Measurements from ENCODE around the gene SMAD7.

The SMAD7 gene, protein sequence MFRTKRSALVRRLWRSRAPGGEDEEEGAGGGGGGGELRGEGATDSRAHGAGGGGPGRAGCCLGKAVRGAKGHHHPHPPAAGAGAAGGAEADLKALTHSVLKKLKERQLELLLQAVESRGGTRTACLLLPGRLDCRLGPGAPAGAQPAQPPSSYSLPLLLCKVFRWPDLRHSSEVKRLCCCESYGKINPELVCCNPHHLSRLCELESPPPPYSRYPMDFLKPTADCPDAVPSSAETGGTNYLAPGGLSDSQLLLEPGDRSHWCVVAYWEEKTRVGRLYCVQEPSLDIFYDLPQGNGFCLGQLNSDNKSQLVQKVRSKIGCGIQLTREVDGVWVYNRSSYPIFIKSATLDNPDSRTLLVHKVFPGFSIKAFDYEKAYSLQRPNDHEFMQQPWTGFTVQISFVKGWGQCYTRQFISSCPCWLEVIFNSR

DNA sequence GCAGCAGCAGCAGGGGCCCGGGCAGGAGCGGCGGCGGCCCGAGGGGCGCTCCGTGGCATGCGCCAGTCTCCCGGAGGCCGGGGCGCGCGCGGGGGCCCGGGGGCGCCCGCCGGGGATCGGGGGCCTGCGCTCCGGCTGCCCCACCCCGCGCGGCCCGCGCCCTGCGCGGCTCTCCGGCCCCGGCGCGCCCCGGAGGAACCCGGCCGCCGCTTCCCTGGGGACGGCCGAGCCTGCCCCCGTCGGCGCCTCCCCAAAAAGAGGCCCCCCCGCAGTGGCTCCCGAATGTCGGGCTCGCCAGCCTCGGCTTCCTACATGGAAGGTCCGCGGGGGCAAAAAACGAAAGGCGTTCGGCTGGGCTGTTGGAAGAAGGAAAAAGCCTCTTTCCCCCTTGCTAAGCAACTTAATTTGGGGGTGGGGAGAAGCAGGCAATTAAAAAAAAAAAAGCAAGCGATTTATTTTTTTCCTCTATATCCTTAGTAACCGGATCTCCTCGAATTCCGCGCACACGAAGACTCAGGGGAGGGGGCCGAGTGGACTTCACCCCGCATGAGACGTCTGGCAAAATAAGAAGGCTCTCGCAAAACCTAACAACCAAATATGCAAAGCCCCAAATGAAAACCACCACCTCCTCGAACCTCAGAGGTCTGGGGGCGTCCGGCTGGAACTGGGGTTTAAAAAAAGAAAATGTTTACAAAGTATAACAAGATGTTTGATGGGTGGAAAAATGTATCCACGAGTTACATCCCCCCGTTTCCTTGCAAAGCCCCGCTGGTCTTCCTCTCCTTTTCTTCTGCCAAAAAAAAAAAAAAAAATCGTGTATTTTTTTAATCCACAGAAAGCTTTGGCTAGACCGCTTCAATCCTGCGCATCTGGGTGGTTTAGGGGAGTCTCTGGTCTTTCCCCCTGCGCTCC is at the start of gene SMAD7:
TSS of gene SMAD7 (minus strand) at position 430 of the 912 bp plus-strand sequence. CDS start 541 bp downstream, outside the sequence.
- Mint-ChIP-seq H3K9me3 (no peaks in the 10 kb centered on the region), H3K36me3 (peaks cover 7% of the 10 kb centered on the region), H3K27me3 (no peaks in the 10 kb centered on the region), H3K4me1 (peaks cover 46% of the 10 kb centered on the region), H3K27ac (peak within 1 kb of the TSS; percentile 92), H3K4me3 (peak within 1 kb of the TSS; percentile 96)

DNA sequence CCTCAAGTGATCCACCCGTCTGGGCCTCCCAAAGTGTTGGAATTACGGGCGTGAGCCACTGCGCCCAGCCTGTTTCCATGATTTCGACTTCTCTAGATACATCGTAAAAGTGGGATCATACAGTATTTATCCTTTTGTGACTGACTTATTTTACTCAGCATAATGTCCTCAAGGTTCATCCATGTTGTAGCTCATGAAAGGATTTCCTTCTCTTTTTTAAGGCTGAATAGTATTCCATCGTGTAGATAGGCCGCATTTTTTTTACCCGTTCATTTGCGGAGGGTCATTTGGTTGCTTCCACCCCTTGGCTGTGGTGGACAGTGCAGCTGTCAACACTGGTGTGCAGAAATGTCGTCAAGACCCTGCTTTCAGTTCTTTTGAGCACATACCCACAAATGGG is 48.8 kb upstream of the SMAD7 start:
- Mint-ChIP-seq H3K9me3 (no peaks in the 10 kb centered on the region), H3K27me3 (no peaks in the 10 kb centered on the region), H3K4me1 (peaks cover 15% of the 10 kb centered on the region), H3K4me3 (no peak overlapping the region), H3K27ac (peak overlapping the region; percentile 27), H3K36me3 (no peaks in the 10 kb centered on the region)

DNA sequence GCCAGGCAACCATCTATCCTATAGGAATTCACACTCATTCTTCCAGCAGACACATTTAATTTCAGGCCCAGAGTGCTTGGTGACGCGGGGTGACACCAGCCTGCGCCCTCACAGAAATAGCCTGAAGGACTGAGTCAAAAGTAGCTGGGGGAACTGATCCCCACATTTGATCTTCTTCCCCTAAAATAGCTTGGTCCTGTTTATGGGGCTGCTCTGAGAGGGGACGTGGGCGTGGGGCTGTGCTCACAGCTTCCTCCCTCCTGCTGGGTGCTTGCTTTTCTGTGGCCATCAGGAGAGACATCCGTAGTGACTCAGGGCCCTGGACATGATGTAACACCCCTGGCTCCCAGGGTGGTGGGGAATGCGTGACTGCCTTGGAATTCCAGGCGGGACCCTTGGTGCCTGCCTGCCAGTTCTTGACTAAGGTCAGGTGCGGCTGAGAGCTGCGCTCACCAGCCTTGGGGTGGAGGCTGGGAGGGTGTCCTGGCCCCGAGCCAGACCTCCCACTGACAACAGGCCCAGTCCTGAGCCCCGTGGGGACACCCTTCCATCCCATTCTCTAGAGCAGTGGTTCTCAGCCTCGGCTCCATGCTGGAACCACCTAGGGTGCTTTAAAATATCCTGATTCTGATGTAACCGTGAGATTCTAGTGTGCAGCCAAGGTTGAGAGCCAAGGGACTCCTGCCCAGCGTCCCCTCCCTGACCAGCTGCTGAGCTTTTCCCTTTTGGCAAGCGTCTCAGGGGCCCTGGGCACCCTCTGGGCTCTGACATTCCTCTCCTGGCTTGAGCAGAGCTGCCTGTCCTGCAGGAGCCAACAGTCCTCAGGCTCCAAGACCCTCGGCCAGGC is 47.4 kb upstream of the SMAD7 start:
- peaks cover 15% of the 10 kb centered on the region for H3K4me1 Mint-ChIP-seq
- no peaks in the 10 kb centered on the region for H3K36me3 Mint-ChIP-seq
- H3K4me3 Mint-ChIP-seq: no peak overlapping the region
- H3K9me3 Mint-ChIP-seq: no peaks in the 10 kb centered on the region
- peak overlapping the region; percentile 46 for H3K27ac Mint-ChIP-seq
- H3K27me3 Mint-ChIP-seq: no peaks in the 10 kb centered on the region

DNA sequence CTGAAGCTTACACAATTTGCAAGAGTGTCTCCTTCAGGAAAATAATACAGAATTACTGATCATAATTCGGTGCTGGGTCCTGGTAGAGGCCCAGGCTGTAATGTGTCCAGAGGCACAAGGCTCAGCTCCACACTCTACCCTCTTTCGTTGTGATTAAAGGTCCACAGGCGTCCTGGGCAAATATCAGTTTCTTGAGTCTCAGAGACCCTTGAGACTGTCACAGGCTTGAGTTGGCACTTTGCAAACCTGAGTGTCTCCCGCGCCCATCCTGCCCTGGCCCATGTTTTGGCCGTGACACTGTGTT is 46.9 kb upstream of the SMAD7 start:
- peaks cover 15% of the 10 kb centered on the region for H3K4me1 Mint-ChIP-seq
- H3K9me3 Mint-ChIP-seq: no peaks in the 10 kb centered on the region
- no peaks in the 10 kb centered on the region for H3K36me3 Mint-ChIP-seq
- peak overlapping the region; percentile 15 for H3K4me3 Mint-ChIP-seq
- peak overlapping the region; percentile 46 for H3K27ac Mint-ChIP-seq
- no peaks in the 10 kb centered on the region for H3K27me3 Mint-ChIP-seq

DNA sequence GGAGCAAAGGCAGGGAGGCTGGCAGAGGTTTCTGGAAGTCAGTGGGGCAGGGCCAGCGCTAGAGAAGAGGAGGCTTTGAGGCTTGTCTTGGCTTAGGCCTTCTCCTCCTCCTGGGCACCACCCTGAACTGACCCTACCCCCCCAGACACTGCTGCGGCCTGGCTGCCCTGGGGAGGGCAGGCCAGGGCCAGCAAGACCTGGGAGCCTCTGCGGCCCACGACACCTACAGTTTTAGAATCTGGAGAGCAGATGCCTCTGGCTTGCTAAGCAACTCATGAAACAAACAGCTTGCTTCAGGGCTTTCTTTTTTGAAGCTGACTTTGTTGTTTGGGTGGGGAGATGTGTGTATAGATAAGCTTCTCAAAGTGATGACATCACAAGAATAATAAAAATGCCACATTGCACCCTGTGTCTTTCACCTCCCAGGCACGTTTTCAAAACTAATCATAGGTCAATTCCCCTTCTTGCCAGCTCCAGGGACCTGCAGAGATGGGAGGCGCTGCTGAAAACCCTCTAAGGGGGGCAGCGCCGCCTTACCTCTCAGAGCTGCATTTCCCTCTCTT is 46.2 kb upstream of the SMAD7 start:
- H3K27ac Mint-ChIP-seq: peak overlapping the region; percentile 85
- H3K9me3 Mint-ChIP-seq: no peaks in the 10 kb centered on the region
- H3K4me1 Mint-ChIP-seq: peaks cover 15% of the 10 kb centered on the region
- H3K36me3 Mint-ChIP-seq: no peaks in the 10 kb centered on the region
- H3K4me3 Mint-ChIP-seq: peak overlapping the region; percentile 39
- H3K27me3 Mint-ChIP-seq: no peaks in the 10 kb centered on the region

DNA sequence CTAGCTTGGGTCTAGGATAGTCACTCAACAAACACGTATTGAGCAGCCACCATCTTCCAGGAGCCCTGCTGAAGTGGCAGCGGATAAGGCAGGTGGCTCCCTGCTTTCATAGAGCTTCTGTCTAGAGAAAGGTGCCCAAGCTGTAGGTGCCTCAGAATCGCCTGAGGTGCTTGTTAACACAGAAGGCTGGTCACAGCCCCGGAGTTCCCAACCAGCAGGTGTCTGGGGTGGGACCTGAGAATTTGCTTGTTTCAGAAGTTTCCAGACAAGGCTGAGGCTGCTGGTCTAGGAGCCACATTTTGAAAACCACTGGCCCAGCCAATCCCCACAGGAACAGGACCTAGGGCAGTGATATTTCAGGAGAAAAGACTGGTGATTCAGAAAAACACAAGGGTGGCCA is 45.3 kb upstream of the SMAD7 start:
- H3K27ac Mint-ChIP-seq: no peak overlapping the region
- H3K9me3 Mint-ChIP-seq: no peaks in the 10 kb centered on the region
- H3K4me3 Mint-ChIP-seq: no peak overlapping the region
- H3K27me3 Mint-ChIP-seq: no peaks in the 10 kb centered on the region
- H3K36me3 Mint-ChIP-seq: no peaks in the 10 kb centered on the region
- H3K4me1 Mint-ChIP-seq: peaks cover 15% of the 10 kb centered on the region

DNA sequence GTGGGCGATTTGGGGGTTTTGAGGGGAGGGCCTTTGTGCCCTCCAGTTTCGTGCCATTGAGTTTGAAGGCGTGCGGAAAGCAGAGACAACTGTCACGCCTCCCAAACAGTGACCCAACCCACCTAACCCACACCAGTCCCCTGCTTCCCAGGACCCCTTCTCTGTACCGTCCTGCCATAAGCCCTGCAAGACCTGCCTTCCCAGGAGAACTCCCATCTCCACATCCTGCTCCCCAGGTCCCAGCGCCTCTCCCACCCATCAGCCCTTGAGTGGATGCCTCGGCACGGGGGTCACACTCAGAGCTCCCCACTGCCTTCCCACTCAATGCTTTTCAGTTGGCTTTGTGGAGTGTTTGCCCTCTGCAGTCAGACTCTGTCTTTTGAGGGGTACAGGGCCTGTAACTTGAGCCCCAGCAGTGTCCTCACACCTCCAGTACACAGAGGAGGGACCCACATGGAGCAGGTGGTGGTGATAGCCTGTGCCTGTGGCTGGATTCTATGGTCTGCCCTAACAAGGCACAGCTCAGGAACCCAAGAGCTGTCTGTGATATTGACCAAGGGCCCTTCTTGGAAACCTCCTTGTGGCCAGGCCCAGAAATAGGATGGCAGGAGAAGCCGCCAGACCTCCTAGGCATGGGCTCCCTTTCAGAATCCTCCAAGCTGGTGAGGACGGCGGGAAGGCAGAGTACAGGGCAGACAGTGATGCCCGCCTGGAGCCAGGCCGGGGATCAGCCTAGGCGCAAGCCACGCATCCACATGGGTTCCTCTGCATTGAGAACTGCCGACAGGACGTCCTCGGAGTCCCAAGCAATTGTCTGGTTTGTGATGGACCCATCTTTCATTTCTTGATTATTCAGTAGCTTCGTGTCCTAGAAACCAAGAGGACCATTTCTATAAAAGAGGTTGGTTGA is 44.4 kb upstream of the SMAD7 start:
- Mint-ChIP-seq H3K9me3 (no peaks in the 10 kb centered on the region), H3K4me1 (peaks cover 15% of the 10 kb centered on the region), H3K4me3 (no peak overlapping the region), H3K36me3 (no peaks in the 10 kb centered on the region), H3K27me3 (no peaks in the 10 kb centered on the region), H3K27ac (no peak overlapping the region)

DNA sequence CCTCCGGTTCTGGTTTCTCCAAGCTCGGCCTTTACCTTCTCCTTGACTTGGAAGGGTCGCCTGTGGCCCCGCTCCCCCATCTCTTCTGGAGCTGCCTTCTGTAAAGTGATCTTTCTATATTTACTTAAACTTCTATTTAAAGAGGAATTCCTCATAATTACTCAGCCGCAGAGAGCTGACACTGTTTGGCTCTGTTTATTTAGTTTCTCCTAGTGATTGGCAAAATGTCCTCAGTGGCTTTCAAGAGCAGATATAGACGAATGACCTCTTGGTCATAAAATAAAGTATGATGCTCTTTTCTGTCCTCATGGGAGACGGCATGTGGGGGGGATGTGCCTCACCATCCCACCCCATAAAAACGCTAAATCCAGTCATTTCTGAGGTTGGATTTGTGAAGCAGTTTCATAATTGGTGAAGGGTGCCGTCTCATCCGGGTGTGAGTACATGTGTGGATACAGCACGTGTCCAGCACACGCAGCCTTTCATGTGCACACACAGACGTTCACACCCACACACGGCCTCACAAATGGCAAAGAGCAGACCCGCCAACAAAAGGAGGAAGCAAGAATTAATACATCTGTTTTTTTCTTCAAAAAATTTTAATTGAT is 43.4 kb upstream of the SMAD7 start:
- Mint-ChIP-seq H3K27me3 (no peaks in the 10 kb centered on the region), H3K9me3 (no peaks in the 10 kb centered on the region), H3K36me3 (no peaks in the 10 kb centered on the region), H3K4me3 (no peak overlapping the region), H3K4me1 (peaks cover 15% of the 10 kb centered on the region), H3K27ac (no peak overlapping the region)

DNA sequence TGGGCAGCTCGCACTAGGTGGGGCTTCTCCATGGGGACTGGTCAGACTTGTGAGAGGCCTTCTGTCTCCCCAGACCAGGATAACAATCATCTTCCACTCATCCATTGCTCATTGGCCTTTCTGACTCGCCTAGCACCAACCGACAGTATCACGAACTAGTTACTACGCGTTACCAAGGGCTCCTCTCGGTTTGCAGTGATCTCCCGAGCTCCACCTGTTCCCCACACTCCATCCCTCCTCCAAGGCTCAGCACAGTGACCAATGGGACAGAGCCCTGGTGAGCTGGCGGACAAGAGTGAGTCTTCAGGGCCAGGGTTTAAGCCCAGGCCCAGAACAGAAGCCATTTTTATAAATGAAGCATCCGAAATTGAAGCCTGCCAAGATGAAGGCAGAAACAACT is 42.8 kb upstream of the SMAD7 start:
- Mint-ChIP-seq H3K36me3 (no peaks in the 10 kb centered on the region), H3K9me3 (no peaks in the 10 kb centered on the region), H3K27me3 (no peaks in the 10 kb centered on the region), H3K4me1 (peaks cover 15% of the 10 kb centered on the region), H3K4me3 (no peak overlapping the region), H3K27ac (no peak overlapping the region)

DNA sequence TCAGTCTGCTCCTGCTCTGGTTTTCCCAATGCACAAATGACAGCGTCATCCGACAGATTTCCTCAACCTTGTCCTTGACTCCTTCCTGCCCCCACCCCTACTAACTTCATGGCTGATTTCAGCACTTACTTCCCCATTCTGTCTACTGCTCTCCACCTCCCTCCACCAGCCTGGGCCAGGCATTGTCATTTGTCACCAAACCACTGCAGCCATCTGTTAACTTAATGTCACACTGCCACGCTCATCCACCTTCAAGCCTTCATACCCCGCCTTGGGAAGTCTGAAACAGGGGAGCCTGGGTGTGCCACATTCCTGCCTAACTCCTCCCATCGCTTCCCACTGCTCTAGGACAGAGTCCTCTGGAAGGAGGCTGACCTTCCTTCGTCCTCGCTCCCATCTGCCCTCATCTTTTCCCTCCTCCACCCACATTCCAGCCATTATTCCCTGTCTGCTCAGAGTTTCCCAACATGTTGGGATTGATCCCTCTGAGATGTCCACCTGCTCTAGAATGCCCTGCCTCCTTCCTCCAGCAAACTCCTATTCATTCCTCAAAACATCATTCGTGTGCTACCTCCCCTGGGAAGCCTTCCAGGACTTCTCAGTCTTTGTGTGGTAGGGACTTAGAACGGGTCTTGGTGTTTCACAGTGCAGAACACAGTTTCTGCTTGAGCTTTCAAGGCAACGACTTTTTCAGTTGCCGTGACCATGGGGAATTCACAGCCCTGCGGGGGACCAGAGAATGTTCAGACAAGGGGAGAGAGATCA is 42.2 kb upstream of the SMAD7 start:
- no peaks in the 10 kb centered on the region for H3K9me3 Mint-ChIP-seq
- H3K27ac Mint-ChIP-seq: no peak overlapping the region
- H3K36me3 Mint-ChIP-seq: no peaks in the 10 kb centered on the region
- no peaks in the 10 kb centered on the region for H3K27me3 Mint-ChIP-seq
- peaks cover 15% of the 10 kb centered on the region for H3K4me1 Mint-ChIP-seq
- no peak overlapping the region for H3K4me3 Mint-ChIP-seq

DNA sequence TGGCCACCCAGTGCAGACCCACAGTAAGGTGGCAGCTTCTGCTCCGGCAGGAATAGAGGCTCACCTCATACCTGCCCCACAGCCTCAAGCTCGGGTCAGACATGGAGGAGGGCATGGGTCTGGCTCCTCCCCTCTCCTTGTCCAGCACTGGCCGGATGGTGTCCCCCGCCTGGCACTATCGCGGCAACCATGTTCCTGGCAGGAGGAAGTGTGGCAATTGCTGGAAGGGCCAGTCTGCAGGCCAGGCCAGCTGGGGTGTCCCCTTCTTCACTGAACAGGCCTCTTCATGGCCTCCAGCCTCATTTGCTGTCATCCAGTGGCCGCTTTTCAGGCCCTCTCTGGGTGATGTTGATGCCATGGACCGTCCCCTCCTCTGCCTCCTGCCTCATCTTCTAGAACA is 41.4 kb upstream of the SMAD7 start:
- Mint-ChIP-seq H3K4me3 (no peak overlapping the region), H3K27ac (no peak overlapping the region), H3K9me3 (no peaks in the 10 kb centered on the region), H3K4me1 (peaks cover 7% of the 10 kb centered on the region), H3K27me3 (no peaks in the 10 kb centered on the region), H3K36me3 (no peaks in the 10 kb centered on the region)

DNA sequence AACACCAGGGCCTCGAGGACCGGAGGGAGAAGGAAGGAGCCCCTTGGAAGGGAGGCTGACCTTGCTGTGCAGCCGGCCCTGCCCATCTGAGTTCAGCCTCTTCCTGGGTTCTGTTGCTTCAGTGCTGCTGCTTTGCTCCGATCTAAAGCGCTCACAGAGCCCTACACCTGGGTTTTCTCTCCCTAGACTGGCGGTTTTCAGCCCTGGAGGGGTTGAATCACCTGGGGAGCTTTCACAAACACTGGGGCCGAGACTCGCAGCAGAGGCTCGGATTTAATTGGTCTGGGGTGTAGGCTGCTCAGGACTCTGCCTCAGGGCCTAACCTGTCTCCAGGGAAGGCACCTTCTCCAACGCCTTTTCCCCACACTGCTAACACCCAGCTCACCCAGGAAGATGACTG is 40.9 kb upstream of the SMAD7 start:
- Mint-ChIP-seq H3K36me3 (no peaks in the 10 kb centered on the region), H3K27me3 (no peaks in the 10 kb centered on the region), H3K27ac (no peak overlapping the region), H3K4me1 (peaks cover 2% of the 10 kb centered on the region), H3K4me3 (no peak overlapping the region), H3K9me3 (no peaks in the 10 kb centered on the region)

DNA sequence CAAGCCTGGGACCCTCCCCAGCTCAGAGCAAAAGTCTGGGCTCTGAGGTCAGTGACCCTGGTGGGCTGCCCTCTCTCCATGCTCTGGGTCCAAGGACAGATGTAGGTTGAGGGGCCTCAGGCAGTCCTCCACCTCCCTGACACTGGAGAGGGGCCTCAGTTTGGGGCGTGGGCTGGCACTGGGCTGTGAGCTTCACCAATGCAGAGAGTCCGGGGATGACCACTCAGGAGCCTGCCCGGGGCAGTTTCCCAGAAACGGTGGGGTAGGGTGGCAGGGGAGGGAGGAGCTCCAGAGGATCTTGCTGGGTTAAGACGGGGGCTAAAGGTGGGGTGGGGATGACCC is 40.5 kb upstream of the SMAD7 start:
- Mint-ChIP-seq H3K27me3 (no peaks in the 10 kb centered on the region), H3K36me3 (no peaks in the 10 kb centered on the region), H3K9me3 (no peaks in the 10 kb centered on the region), H3K27ac (no peak overlapping the region), H3K4me1 (no peaks in the 10 kb centered on the region), H3K4me3 (no peak overlapping the region)
